Cardiac fibroblast (primary cell): ENCODE results near the gene SRPK2.
A peak's percentile ranks its signal among the peaks of the same experiment; 100 is the strongest.
"Not testable (repeated sequence)": the region's sequence is repeated elsewhere in the genome, so short reads cannot be mapped to it uniquely, and the experiment has no call there.

ENCODE experiments used
- DNase-seq, 2 donors: peaks; one replicate each; pipeline versions ENCODE4 v3.0.0 to v3.0.0-alpha.2; 2010; ENCODE audit warnings: low read depth in 2 of 2
- H3K4me3 ChIP-seq, 2 donors: replicated peaks in 1 of 2; 1 replicate in 1 of 2; 2 replicates in 1 of 2; pipeline ENCODE4 v1.5.1; 2011; ENCODE audit warnings: low read depth in 2 of 2, low read length in 2 of 2, mild to moderate bottlenecking in 2 of 2, moderate library complexity in 1 of 2
- CTCF ChIP-seq: IDR thresholded peaks from one replicate; pipeline ENCODE4 v1.5.1; 2011; ENCODE audit warnings: low read depth, mild to moderate bottlenecking, low read length, inconsistent platforms

The SRPK2 gene

GRCh38 chr7:105345725-105346124 is 43.0 kb downstream of the SRPK2 start:
- H3K4me3 ChIP-seq: no peak overlapping the region
- no peak for DNase-seq
- TF ChIP-seq CTCF: no peak

- DNase-seq: no peak
Measured at GRCh38 chr7:105345003-105345402, 43.7 kb downstream of the SRPK2 start.

DNA sequence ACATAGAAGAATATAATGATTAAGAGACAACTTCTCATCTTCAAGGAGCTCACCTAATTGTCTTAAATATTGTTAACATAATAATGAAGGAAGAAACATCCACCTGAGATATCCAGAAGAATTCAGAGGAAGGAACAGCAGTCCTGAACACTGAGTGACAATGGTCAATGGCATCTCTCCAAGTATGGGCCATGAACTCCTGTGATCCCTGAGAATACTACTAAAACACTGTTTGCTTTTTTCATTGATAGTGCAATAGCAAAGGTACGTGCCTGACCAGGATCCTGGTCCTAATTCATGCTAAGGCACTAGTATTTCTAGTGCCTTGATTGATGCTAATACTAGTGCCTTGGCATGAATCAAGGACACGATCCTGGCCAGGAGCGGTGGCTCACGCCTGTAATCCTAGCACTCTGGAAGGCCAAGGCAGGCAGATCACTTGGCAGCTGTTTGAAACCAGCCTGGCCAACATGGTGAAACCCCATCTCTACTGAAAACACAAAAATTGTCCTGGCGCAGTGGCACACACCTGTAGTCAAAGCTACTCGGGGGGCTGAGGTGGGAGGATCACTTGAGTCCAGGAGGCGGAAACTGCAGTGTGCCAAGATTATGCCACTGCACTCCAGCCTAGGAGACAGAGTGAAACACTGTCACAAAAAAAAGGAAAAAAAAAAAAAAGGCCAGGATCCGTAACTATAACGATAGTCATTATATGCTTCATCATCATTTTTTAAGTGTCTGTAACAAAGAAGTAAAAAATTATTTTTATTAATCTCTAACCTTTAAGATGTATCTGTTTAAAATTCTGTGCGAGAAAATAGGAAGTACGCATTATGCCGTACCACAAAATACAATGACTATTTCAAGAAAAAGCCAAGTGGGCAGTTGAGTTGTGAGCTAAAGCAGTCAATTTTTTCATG is 49.1 kb downstream of the SRPK2 start:
- DNase-seq: no peak
- H3K4me3 ChIP-seq: no peak overlapping the region
- no peak for TF ChIP-seq CTCF

More at GRCh38 chr7:105345003-105345402, 43.7 kb downstream of the SRPK2 start:
- no peak for TF ChIP-seq CTCF
- no peak overlapping the region for H3K4me3 ChIP-seq

DNA sequence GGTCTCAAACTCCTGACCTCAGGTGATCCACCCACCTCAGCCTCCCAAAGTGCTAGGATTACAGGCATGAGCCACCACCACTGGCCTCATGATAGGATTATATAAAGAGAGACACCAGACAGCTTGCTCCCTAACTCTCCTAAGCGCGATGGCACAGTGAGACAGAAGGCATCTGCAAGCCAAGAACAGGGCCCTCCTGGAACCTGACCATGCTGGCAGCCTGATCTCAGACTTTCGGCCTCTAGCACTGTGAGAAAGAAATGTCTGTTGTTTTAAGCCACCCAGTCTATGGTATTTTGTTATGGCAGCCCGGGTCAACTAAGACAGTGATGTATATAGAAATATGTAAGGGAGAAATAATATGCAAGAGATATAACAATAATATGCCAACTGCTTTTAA is 51.2 kb downstream of the SRPK2 start:
- H3K4me3 ChIP-seq: no peak overlapping the region
- TF ChIP-seq CTCF: no peak
- no peak for DNase-seq

GRCh38 chr7:105336009-105336408 is 52.7 kb downstream of the SRPK2 start:
- peak; percentile 25 to 41 for DNase-seq
- no peak overlapping the region for H3K4me3 ChIP-seq
- TF ChIP-seq CTCF: peak; percentile 21

DNA sequence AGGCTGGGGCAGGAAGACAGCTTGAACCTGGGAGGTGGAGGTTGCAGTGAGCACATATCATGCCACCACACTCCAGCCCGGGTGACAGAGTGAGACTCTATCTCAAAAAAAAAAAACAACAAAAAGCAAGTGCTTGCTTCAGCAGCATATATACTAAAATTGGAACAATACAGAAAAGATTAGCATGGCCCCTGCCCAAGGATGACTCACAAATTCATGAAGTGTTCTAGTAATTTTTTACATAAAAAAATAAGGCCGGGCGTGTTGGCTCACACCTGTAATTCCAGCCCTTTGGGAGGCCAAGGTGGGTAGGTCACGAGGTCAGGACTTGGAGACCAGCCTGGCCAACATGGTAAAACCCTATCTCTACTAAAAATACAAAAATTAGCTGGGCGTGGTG is 56.1 kb downstream of the SRPK2 start:
- DNase-seq: peak; percentile 48 to 51
- not testable (repeated sequence) for H3K4me3 ChIP-seq

GRCh38 chr7:105330526-105330925 is 58.2 kb downstream of the SRPK2 start:
- no peak overlapping the region for H3K4me3 ChIP-seq
- no peak for TF ChIP-seq CTCF
- no peak for DNase-seq
